ENCODE data around the gene UBXN7.

DNA sequence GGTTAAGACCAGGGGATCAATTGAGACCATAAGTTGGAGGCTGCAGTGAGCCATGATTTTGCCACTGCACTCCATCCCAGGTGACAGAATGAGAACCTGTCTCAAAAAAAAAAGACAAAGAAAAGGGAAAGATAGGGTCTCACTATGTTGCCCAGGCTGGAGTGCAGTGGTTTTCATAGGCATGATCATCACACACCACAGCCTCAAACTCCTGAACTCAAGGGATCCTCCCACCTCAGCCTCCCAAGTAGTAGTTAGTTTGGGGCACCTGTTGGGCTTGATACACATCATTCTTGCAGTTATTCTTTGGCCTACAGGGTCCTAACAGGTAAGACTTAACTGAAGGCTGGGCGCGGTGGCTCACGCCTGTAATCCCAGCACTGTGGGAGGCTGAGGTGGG, 42.1 kb downstream of the UBXN7 start:
- TF ChIP-seq, protein P1, sequence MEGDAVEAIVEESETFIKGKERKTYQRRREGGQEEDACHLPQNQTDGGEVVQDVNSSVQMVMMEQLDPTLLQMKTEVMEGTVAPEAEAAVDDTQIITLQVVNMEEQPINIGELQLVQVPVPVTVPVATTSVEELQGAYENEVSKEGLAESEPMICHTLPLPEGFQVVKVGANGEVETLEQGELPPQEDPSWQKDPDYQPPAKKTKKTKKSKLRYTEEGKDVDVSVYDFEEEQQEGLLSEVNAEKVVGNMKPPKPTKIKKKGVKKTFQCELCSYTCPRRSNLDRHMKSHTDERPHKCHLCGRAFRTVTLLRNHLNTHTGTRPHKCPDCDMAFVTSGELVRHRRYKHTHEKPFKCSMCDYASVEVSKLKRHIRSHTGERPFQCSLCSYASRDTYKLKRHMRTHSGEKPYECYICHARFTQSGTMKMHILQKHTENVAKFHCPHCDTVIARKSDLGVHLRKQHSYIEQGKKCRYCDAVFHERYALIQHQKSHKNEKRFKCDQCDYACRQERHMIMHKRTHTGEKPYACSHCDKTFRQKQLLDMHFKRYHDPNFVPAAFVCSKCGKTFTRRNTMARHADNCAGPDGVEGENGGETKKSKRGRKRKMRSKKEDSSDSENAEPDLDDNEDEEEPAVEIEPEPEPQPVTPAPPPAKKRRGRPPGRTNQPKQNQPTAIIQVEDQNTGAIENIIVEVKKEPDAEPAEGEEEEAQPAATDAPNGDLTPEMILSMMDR (IDR thresholded peaks at IDR 0.05; ENCODE audit: low read depth, low read length): no peak
- TF ChIP-seq EZH2phosphoT487 (IDR thresholded peaks at IDR 0.05; ENCODE audit: low read depth): no peak

Data from OCI-LY3 (cell line).